Neural progenitor cell (in vitro differentiated cells): Measurements from ENCODE around the gene MTMR1. TPM values are rescaled to one million over a fixed set of nuclear protein-coding genes. Genes with fewer than 3 reads are reported as not detected.

ENCODE experiments used
- DNase-seq: peaks from one replicate; pipeline ENCODE4 v3.0.0-alpha.2; 2016; ENCODE audit warnings: low spot score
- H2AFZ ChIP-seq: fragments of 200-600 bp; sonication (generic); replicated peaks from 2 replicates; pipeline ENCODE4 v1.6.1; 2016; ENCODE audit warnings: antibody characterized with exemption
- H3F3A ChIP-seq: fragments of 200-600 bp; sonication (generic); 2 replicates; pipeline ENCODE4 v1.6.1; 2016; ENCODE audit warnings: antibody characterized with exemption, low read depth
- H3K27ac ChIP-seq: fragments of 200-600 bp; sonication (generic); 2 replicates; pipeline ENCODE4 v1.5.1; 2016; ENCODE audit warnings: mild to moderate bottlenecking
- H3K27me3 ChIP-seq: fragments of 200-600 bp; sonication (generic); 2 replicates; pipeline ENCODE4 v1.6.1; 2016; ENCODE audit warnings: mild to moderate bottlenecking, moderate library complexity
- H3K36me3 ChIP-seq: fragments of 200-600 bp; sonication (generic); 2 replicates; pipeline ENCODE4 v1.5.1; 2016
- H3K4me1 ChIP-seq: fragments of 200-600 bp; sonication (generic); 2 replicates; pipeline ENCODE4 v1.6.1; 2016; ENCODE audit warnings: mixed run types
- H3K4me2 ChIP-seq: fragments of 200-600 bp; sonication (generic); 2 replicates; pipeline ENCODE4 v1.6.1; 2016
- H3K4me3 ChIP-seq: fragments of 200-600 bp; sonication (generic); 2 replicates; pipeline ENCODE4 v1.5.1; 2016
- H3K79me2 ChIP-seq: fragments of 200-600 bp; sonication (generic); 2 replicates; pipeline ENCODE4 v1.6.1; 2016; ENCODE audit warnings: low read depth
- H3K9ac ChIP-seq: fragments of 200-600 bp; sonication (generic); 2 replicates; pipeline ENCODE4 v1.6.1; 2016
- H3K9me3 ChIP-seq: fragments of 200-600 bp; sonication (generic); 2 replicates; pipeline ENCODE4 v1.5.1; 2016; ENCODE audit warnings: low read depth
- H4K20me1 ChIP-seq: fragments of 200-600 bp; sonication (generic); 2 replicates; pipeline ENCODE4 v1.6.1; 2016; ENCODE audit warnings: low read depth
- H3K27ac Mint-ChIP-seq: 3 replicates; pipeline ENCODE4 v1.8.0; 2021; ENCODE audit warnings: mixed read lengths
- H3K27me3 Mint-ChIP-seq: 2 replicates; pipeline ENCODE4 v1.8.0; 2022; ENCODE audit warnings: low read depth, mild to moderate bottlenecking, inconsistent platforms, moderate library complexity, mixed read lengths; ENCODE audit not compliant: insufficient read depth
- H3K36me3 Mint-ChIP-seq: 3 replicates; pipeline ENCODE4 v1.8.0; 2021; ENCODE audit warnings: mixed read lengths
- H3K4me1 Mint-ChIP-seq: 3 replicates; pipeline ENCODE4 v1.8.0; 2021; ENCODE audit warnings: mixed read lengths
- H3K4me3 Mint-ChIP-seq: 3 replicates; pipeline ENCODE4 v1.8.0; 2021; ENCODE audit warnings: mild to moderate bottlenecking, moderate library complexity, mixed read lengths
- H3K9me3 Mint-ChIP-seq: 3 replicates; pipeline ENCODE4 v1.8.0; 2020; ENCODE audit warnings: mixed read lengths
- CTCF ChIP-seq: fragments of 200-600 bp; sonication (generic); IDR thresholded peaks from 2 replicates; pipeline ENCODE4 v1.5.1; 2017; ENCODE audit warnings: antibody characterized with exemption, mild to moderate bottlenecking
- EZH2 ChIP-seq: fragments of 200-600 bp; sonication (generic); IDR thresholded peaks from 2 replicates; pipeline ENCODE4 v1.6.1; 2017; ENCODE audit warnings: antibody characterized with exemption, mild to moderate bottlenecking, moderate library complexity
- EZH2phosphoT487 ChIP-seq: fragments of 200-600 bp; sonication (generic); IDR thresholded peaks from 2 replicates; pipeline ENCODE4 v1.6.1; 2017; ENCODE audit warnings: antibody characterized with exemption
- total RNA-seq: library from RNA; depleted of rRNA; stranded (reverse); fragments of >200 nt; gene quantifications from 2 replicates; pipeline ENCODE4 v1.2.3, GENCODE V29; 2015; ENCODE audit warnings: low replicate concordance

MTMR1 gene
- total RNA-seq, 1 donor from 2014 or later, result 18.0 TPM

- peaks cover 12% of the 10 kb centered on the region for H3K36me3 Mint-ChIP-seq
- TF ChIP-seq EZH2 (no peak), CTCF (no peak), EZH2phosphoT487 (no peak)
- no peak overlapping the region for H3K4me3 ChIP-seq
- no peak overlapping the region for H3K27ac ChIP-seq
- no peaks in the 10 kb centered on the region for H3K79me2 ChIP-seq
- no peaks in the 10 kb centered on the region for H4K20me1 ChIP-seq
- no peak overlapping the region for H3K4me3 Mint-ChIP-seq
- no peak overlapping the region for H3K27ac Mint-ChIP-seq
- no peaks in the 10 kb centered on the region for H3K4me1 ChIP-seq
- no peak overlapping the region for H3K4me2 ChIP-seq
- no peaks in the 10 kb centered on the region for H3K4me1 Mint-ChIP-seq
- no peaks in the 10 kb centered on the region for H3K9me3 Mint-ChIP-seq
- DNase-seq, result no peak
- H3K9me3 ChIP-seq, result no peaks in the 10 kb centered on the region
- H3K27me3 Mint-ChIP-seq, result no peaks in the 10 kb centered on the region
- H3K36me3 ChIP-seq, result no peaks in the 10 kb centered on the region
- H3F3A ChIP-seq, result no peaks in the 10 kb centered on the region
- H3K9ac ChIP-seq, result no peak overlapping the region
- H2AFZ ChIP-seq, result no peak overlapping the region
- H3K27me3 ChIP-seq, result no peaks in the 10 kb centered on the region
Observed at GRCh38 chrX:150813922-150814321, 120.7 kb downstream of the MTMR1 start.

Other genes with a start within 250 kb of the MTMR1 start
- gene MTM1, start 124.8 kb upstream of the MTMR1 start, total RNA-seq, result 12.3 and 15.3 TPM in 2 replicates
- gene CD99L2, start 205.3 kb downstream of the MTMR1 start, total RNA-seq, result 24.7 and 48.1 TPM in 2 replicates